GM12878 (cell line): ENCODE measurements around the gene IFNA21.

ENCODE experiments used
- BCLAF1 ChIP-seq: fragments of 450-650 bp; IDR thresholded peaks from 2 replicates; pipeline ENCODE4 v1.6.1; 2017; ENCODE audit warnings: antibody characterized with exemption, mild to moderate bottlenecking, moderate library complexity
- BHLHE40 ChIP-seq, 2 experiments: fragments of 450-650 bp in 1 of 2; IDR thresholded peaks; 2 replicates each; pipeline ENCODE4 v1.6.1; 2011 to 2017; ENCODE audit warnings: low read depth in 2 of 2, borderline replicate concordance in 1 of 2, improper control_type of control experiment in 1 of 2, low read length in 1 of 2, mild to moderate bottlenecking in 1 of 2
- CTCF ChIP-seq, 3 experiments: IDR thresholded peaks in 2 of 3; conservative IDR thresholded peaks in 1 of 3; 2 replicates each; pipeline ENCODE4 v1.5.1; 2011; ENCODE audit warnings: low read depth in 3 of 3, low read length in 3 of 3, mild to moderate bottlenecking in 3 of 3, control low read depth in 2 of 3, moderate library complexity in 2 of 3, inconsistent platforms in 1 of 3, mixed read lengths in 1 of 3; ENCODE audit not compliant: control insufficient read depth in 2 of 3, insufficient read depth in 1 of 3; ENCODE audit errors: extremely low read depth in 1 of 3
- GABPA ChIP-seq: IDR thresholded peaks from 2 replicates; pipeline ENCODE4 v1.6.1; 2014; ENCODE audit warnings: antibody characterized with exemption, low read depth, mild to moderate bottlenecking, inconsistent platforms
- MAX ChIP-seq: IDR thresholded peaks from 2 replicates; pipeline ENCODE4 v1.6.1; 2012; ENCODE audit warnings: low read depth, low read length, improper control_type of control experiment
- POLR2A ChIP-seq: IDR thresholded peaks from 2 replicates; pipeline ENCODE4 v1.6.1; 2011; ENCODE audit warnings: low read depth, mild to moderate bottlenecking, low read length
- POLR2AphosphoS5 ChIP-seq: IDR thresholded peaks from 2 replicates; pipeline ENCODE4 v1.6.1; 2011; ENCODE audit warnings: mild to moderate bottlenecking, low read length, inconsistent platforms
- USF1 ChIP-seq: IDR thresholded peaks from 2 replicates; pipeline ENCODE4 v1.6.1; 2011; ENCODE audit warnings: borderline replicate concordance, low read depth, mild to moderate bottlenecking, moderate library complexity, mixed read lengths, low read length; ENCODE audit not compliant: insufficient read depth; ENCODE audit errors: extremely low read length
- ZZZ3 ChIP-seq: IDR thresholded peaks from 2 replicates; pipeline ENCODE4 v1.6.1; 2011; ENCODE audit warnings: low read depth; ENCODE audit not compliant: control insufficient read depth, insufficient read length

GRCh38 chr9:21165516-21165915, 944 bp downstream of the IFNA21 start:
- TF ChIP-seq GABPA (no peak), USF1 (no peak), BHLHE40 (IDR thresholded peaks at IDR 0.05; ENCODE audit: borderline replicate concordance in 1 of 2, low read depth in 2 of 2, low read length in 1 of 2) (no peak), POLR2A (no peak), BCLAF1 (no peak), MAX (no peak), POLR2AphosphoS5 (no peak), CTCF (IDR thresholded peaks at IDR 0.05 in 2 of 3, conservative IDR thresholded peaks at IDR 0.05 in 1 of 3; ENCODE audit: control insufficient read depth in 2 of 3, extremely low read depth in 1 of 3, insufficient read depth in 1 of 3, low read depth in 3 of 3, low read length in 3 of 3) (no peak), ZZZ3 (no peak)
